Endothelial cell of umbilical vein (primary cell): Measurements from ENCODE around the gene FBXL17. TPM values are rescaled to one million over a fixed set of nuclear protein-coding genes. Genes with fewer than 3 reads are reported as not detected.

ENCODE experiments used
- BruUV-seq: library from RNA; stranded (reverse); fragments of 400-500 nt; replicated peaks from 2 replicates; lab custom pipeline; 2021; lab: Mats Ljungman, UMichigan
- CTCF ChIA-PET: fragments of 300-600, 350-600 bp; sonication (Branson Sonifier 250); formaldehyde crosslinking; loops from one replicate; lab custom pipeline; 2021; ENCODE audit warnings: antibody characterized with exemption, inconsistent platforms; lab: Charles Lee
- POLR2A ChIA-PET: fragments of 300-600, 350-600 bp; sonication (Branson Sonifier 250); formaldehyde crosslinking; loops from one replicate; lab custom pipeline; 2021; ENCODE audit warnings: antibody characterized with exemption, inconsistent platforms; lab: Charles Lee
- DNase-seq: peaks from one replicate; pipeline ENCODE4 v3.0.0-alpha.2; 2011; ENCODE audit warnings: low read depth, low spot score
- FAIRE-seq: peaks from 2 replicates; lab custom pipeline; 2011; peaks lifted over from hg19 to GRCh38; lab: Jason Lieb, UNC
- H2AFZ ChIP-seq: 2 replicates; pipeline ENCODE4 v1.6.0; 2012; ENCODE audit warnings: low read depth, low read length, control low read depth, inconsistent platforms
- H3K27ac ChIP-seq: 2 replicates; pipeline ENCODE4 v1.5.1; 2011; ENCODE audit warnings: low read depth, mild to moderate bottlenecking, control low read depth, low read length, moderate library complexity; ENCODE audit not compliant: insufficient read depth
- H3K27me3 ChIP-seq, 2 experiments: 2 replicates each; pipeline versions ENCODE4 v1.6.0 to v1.6.1; 2011; ENCODE audit warnings: low read length in 2 of 2, mixed read lengths in 1 of 2; ENCODE audit not compliant: control insufficient read depth in 2 of 2, insufficient read depth in 2 of 2
- H3K36me3 ChIP-seq, 2 experiments: 2 replicates in 1 of 2; 3 replicates in 1 of 2; pipeline ENCODE4 v1.5.1; 2011; ENCODE audit warnings: low read length in 2 of 2, mild to moderate bottlenecking in 1 of 2, moderate library complexity in 1 of 2; ENCODE audit not compliant: control insufficient read depth in 2 of 2, insufficient read depth in 2 of 2; ENCODE audit errors: extremely low read depth in 1 of 2
- H3K4me1 ChIP-seq: 3 replicates; pipeline ENCODE4 v1.5.1; 2011; ENCODE audit warnings: mild to moderate bottlenecking, low read length; ENCODE audit not compliant: control insufficient read depth, insufficient read depth; ENCODE audit errors: extremely low read depth
- H3K4me2 ChIP-seq: 2 replicates; pipeline ENCODE4 v1.6.1; 2011; ENCODE audit warnings: low read length, control low read depth, mixed read lengths; ENCODE audit not compliant: insufficient read depth
- H3K4me3 ChIP-seq, 3 experiments: fragments of 200-600 bp in 1 of 3; sonication (generic), shearing (Covaris generic) in 1 of 3; replicated peaks in 1 of 3; 2 replicates each; pipeline ENCODE4 v1.5.1; 2011 to 2016; ENCODE audit warnings: control low read depth in 3 of 3, low read length in 3 of 3, mild to moderate bottlenecking in 2 of 3, inconsistent platforms in 1 of 3, low read depth in 1 of 3, moderate library complexity in 1 of 3; ENCODE audit not compliant: insufficient read depth in 1 of 3
- H3K79me2 ChIP-seq: 2 replicates; pipeline ENCODE4 v1.6.0; 2012; ENCODE audit warnings: low read length, inconsistent platforms; ENCODE audit not compliant: control insufficient read depth, insufficient read depth
- H3K9ac ChIP-seq: replicated peaks from 2 replicates; pipeline ENCODE3; 2011; ENCODE audit warnings: low read length, control low read depth; ENCODE audit not compliant: insufficient read depth; ENCODE audit errors: extremely low read depth
- H3K9me1 ChIP-seq: replicated peaks from 3 replicates; pipeline ENCODE4 v1.6.0; 2011; ENCODE audit warnings: mild to moderate bottlenecking, low read length; ENCODE audit not compliant: control insufficient read depth, insufficient read depth; ENCODE audit errors: extremely low read depth
- H3K9me3 ChIP-seq: replicated peaks from 2 replicates; pipeline ENCODE4 v1.5.1; 2012; ENCODE audit warnings: low read length, inconsistent platforms; ENCODE audit not compliant: control insufficient read depth, insufficient read depth
- H4K20me1 ChIP-seq: replicated peaks from 2 replicates; pipeline ENCODE3; 2011; ENCODE audit warnings: mild to moderate bottlenecking, low read length; ENCODE audit not compliant: control insufficient read depth, insufficient read depth; ENCODE audit errors: extremely low read depth
- EZH2 ChIP-seq: IDR thresholded peaks from 2 replicates; pipeline ENCODE4 v1.6.1; 2012; ENCODE audit warnings: borderline replicate concordance, low read depth, mild to moderate bottlenecking, moderate library complexity, low read length, inconsistent platforms; ENCODE audit not compliant: severe bottlenecking
- FOS ChIP-seq: IDR thresholded peaks from 2 replicates; pipeline ENCODE4 v1.6.1; 2011; ENCODE audit warnings: mild to moderate bottlenecking, low read length, moderate library complexity, borderline replicate concordance; ENCODE audit not compliant: insufficient read depth
- GATA2 ChIP-seq: IDR thresholded peaks from 2 replicates; pipeline ENCODE4 v1.7.0; 2011; ENCODE audit warnings: low read depth, mild to moderate bottlenecking, moderate library complexity, mixed read lengths, low read length; ENCODE audit not compliant: insufficient read length, insufficient read depth
- JUN ChIP-seq: IDR thresholded peaks from 2 replicates; pipeline ENCODE4 v1.6.1; 2011; ENCODE audit warnings: borderline replicate concordance, low read depth; ENCODE audit not compliant: insufficient read length, insufficient read depth
- MAX ChIP-seq: IDR thresholded peaks from 2 replicates; pipeline ENCODE4 v1.6.1; 2011; ENCODE audit not compliant: insufficient read depth, insufficient read length
- MYC ChIP-seq: IDR thresholded peaks from one replicate; pipeline ENCODE4 v1.6.1; 2011; ENCODE audit warnings: mild to moderate bottlenecking, low read depth, low read length
- POLR2A ChIP-seq: IDR thresholded peaks from 2 replicates; pipeline ENCODE4 v1.6.1; 2012; ENCODE audit warnings: low read depth, mild to moderate bottlenecking, control low read depth, low read length
- POLR2AphosphoS5 ChIP-seq: IDR thresholded peaks from 2 replicates; pipeline ENCODE4 v1.6.1; 2012; ENCODE audit warnings: low read depth, mild to moderate bottlenecking, control low read depth, low read length, moderate library complexity; ENCODE audit not compliant: insufficient read depth
- dilution Hi-C: fragments of 300-500 bp; cut with MboI; formaldehyde crosslinking; loops from one replicate; pipeline ENCODE4 v1.15.0; 2019; ENCODE audit warnings: low sequenced_read_pairs; ENCODE audit not compliant: extremely low pct_ligation_motif_present
- intact Hi-C: fragments of 100-400 bp; cut with micrococcal nuclease; formaldehyde crosslinking; loops from one replicate; pipeline ENCODE4 v1.10.0; 2022
- polyA plus RNA-seq, 4 experiments: library from polyadenylated mRNA; depleted of rRNA in 3 of 4; stranded (reverse) in 3 of 4; unstranded in 1 of 4; fragments of >200 nt; gene quantifications; 2 replicates each; pipeline versions ENCODE4 v1.2.1 to v1.2.3, GENCODE V29; 2011 to 2012; ENCODE audit warnings: missing spikeins in 1 of 4
- total RNA-seq: library from RNA; stranded (reverse); gene quantifications from 2 replicates; pipeline ENCODE4 v1.2.3, GENCODE V29; 2021
- TF ChIP-seq, protein P1 (sequence below), 2 donors: IDR thresholded peaks; 1 replicate in 1 of 2; 2 replicates in 1 of 2; pipeline ENCODE4 v1.5.1; 2011; ENCODE audit warnings: low read length in 2 of 2, mild to moderate bottlenecking in 2 of 2, moderate library complexity in 2 of 2, control low read depth in 1 of 2, inconsistent platforms in 1 of 2, low read depth in 1 of 2; ENCODE audit not compliant: insufficient read depth in 1 of 2; ENCODE audit errors: extremely low read depth in 1 of 2

FBXL17 gene
- total and polyA plus RNA-seq, 2 donors (not counting 3 experiments of a cell fraction or from before 2014, with no cell fraction given) = 2.7 to 8.8 TPM

DNA sequence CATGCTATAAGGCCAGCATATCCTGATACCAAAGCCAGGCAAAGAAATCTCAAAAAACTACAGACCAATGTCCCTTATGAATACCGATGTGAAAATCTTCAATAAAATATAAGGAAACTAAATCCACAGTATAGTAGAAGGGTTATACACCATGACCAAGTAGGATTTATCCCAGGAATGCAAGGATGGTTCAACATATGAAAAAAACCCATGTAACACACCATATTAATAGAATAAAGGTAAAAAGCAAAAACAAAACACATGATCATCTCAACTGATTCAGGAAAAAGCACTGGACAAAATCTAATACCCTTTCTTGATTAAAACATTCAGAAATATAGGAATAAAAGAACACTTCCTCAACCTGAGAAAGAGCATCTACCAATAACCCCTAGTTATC is 6.1 kb downstream of the FBXL17 start:
- Histone ChIP-seq H3K4me3 (no peak overlapping the region), H3K9me1 (no peaks in the 10 kb centered on the region), H3K36me3 (no peaks in the 10 kb centered on the region), H3K27ac (no peak overlapping the region), H2AFZ (no peak overlapping the region), H3K9ac (no peak overlapping the region), H4K20me1 (no peaks in the 10 kb centered on the region), H3K79me2 (no peaks in the 10 kb centered on the region), H3K4me1 (peaks cover 11% of the 10 kb centered on the region), H3K27me3 (no peaks in the 10 kb centered on the region), H3K9me3 (no peaks in the 10 kb centered on the region), H3K4me2 (no peak overlapping the region)
- ChIA-PET POLR2A (no interaction called here), CTCF (interaction anchor here (1.6 kb wide), 1 partner anchor 115 kb away, joined by 5 read pairs; no protein-coding TSS in a partner anchor)
- DNase-seq = no peak
- no TSS peak for BruUV-seq
- intact Hi-C loops = no loop called here
- TF ChIP-seq POLR2A = no peak
- no peak for TF ChIP-seq MYC
- no peak for TF ChIP-seq EZH2
- TF ChIP-seq, protein P1, sequence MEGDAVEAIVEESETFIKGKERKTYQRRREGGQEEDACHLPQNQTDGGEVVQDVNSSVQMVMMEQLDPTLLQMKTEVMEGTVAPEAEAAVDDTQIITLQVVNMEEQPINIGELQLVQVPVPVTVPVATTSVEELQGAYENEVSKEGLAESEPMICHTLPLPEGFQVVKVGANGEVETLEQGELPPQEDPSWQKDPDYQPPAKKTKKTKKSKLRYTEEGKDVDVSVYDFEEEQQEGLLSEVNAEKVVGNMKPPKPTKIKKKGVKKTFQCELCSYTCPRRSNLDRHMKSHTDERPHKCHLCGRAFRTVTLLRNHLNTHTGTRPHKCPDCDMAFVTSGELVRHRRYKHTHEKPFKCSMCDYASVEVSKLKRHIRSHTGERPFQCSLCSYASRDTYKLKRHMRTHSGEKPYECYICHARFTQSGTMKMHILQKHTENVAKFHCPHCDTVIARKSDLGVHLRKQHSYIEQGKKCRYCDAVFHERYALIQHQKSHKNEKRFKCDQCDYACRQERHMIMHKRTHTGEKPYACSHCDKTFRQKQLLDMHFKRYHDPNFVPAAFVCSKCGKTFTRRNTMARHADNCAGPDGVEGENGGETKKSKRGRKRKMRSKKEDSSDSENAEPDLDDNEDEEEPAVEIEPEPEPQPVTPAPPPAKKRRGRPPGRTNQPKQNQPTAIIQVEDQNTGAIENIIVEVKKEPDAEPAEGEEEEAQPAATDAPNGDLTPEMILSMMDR (IDR thresholded peaks at IDR 0.05; ENCODE audit: extremely low read depth in 1 of 2, insufficient read depth in 1 of 2, low read depth in 1 of 2, low read length in 2 of 2) = no peak
- no peak for TF ChIP-seq POLR2AphosphoS5
- no peak for TF ChIP-seq GATA2
- TF ChIP-seq MAX = no peak
- TF ChIP-seq JUN = no peak
- TF ChIP-seq FOS = no peak
- dilution Hi-C loops = no loop called here
- no peak for FAIRE-seq
